NCI-H146 (cell line): ENCODE results near the gene MTA3.
A peak's percentile ranks its signal among the peaks of the same experiment; 100 is the strongest.
"Not testable (repeated sequence)": the region's sequence is repeated elsewhere in the genome, so short reads cannot be mapped to it uniquely, and the experiment has no call there.

Experiments
- DNase-seq: peaks from one replicate; lab custom pipeline; 2025; lab: John Stamatoyannopoulos, UW

The MTA3 gene

GRCh38 chr2:42568401-42569115 is at the start of gene MTA3:
TSS of gene MTA3 (plus strand) at chr2:42568632. CDS start at chr2:42568746, 114 bp downstream.
- DNase-seq: peak; percentile 72

GRCh38 chr2:42519624-42520023 is 48.8 kb upstream of the MTA3 start:
- no peak for DNase-seq

- no peak for DNase-seq
Observed at GRCh38 chr2:42522035-42522434, 46.4 kb upstream of the MTA3 start.

- no peak for DNase-seq
Observed at GRCh38 chr2:42523341-42523740, 45.1 kb upstream of the MTA3 start.

- DNase-seq: no peak
Observed at GRCh38 chr2:42532397-42532796, 36.0 kb upstream of the MTA3 start.

- no peak for DNase-seq
Observed at GRCh38 chr2:42537493-42537892, 30.9 kb upstream of the MTA3 start.

- no peak for DNase-seq
Observed at GRCh38 chr2:42542871-42543270, 25.6 kb upstream of the MTA3 start.

- DNase-seq: no peak
Observed at GRCh38 chr2:42545023-42545721, 23.3 kb upstream of the MTA3 start.

- peak; percentile 53 for DNase-seq
Observed at GRCh38 chr2:42545841-42546390, 22.5 kb upstream of the MTA3 start.

GRCh38 chr2:42547014-42547413 is 21.4 kb upstream of the MTA3 start:
- no peak for DNase-seq

GRCh38 chr2:42547446-42548295 is 20.8 kb upstream of the MTA3 start:
- no peak for DNase-seq

- no peak for DNase-seq
Observed at GRCh38 chr2:42550870-42551269, 17.6 kb upstream of the MTA3 start.

GRCh38 chr2:42554392-42554791 is 14.0 kb upstream of the MTA3 start:
- no peak for DNase-seq

GRCh38 chr2:42556315-42556890 is 12.0 kb upstream of the MTA3 start:
- DNase-seq: no peak

GRCh38 chr2:42557306-42557705 is 11.1 kb upstream of the MTA3 start:
- DNase-seq: no peak

- peak; percentile 3 for DNase-seq
Observed at GRCh38 chr2:42558827-42559226, 9.6 kb upstream of the MTA3 start.

- DNase-seq: not testable (repeated sequence)
Observed at GRCh38 chr2:42560133-42560532, 8.3 kb upstream of the MTA3 start.

GRCh38 chr2:42560899-42561298 is 7.5 kb upstream of the MTA3 start:
- DNase-seq: no peak

- peak; percentile 8 for DNase-seq
Observed at GRCh38 chr2:42562474-42563144, 5.8 kb upstream of the MTA3 start.

GRCh38 chr2:42566025-42566424 is 2.4 kb upstream of the MTA3 start:
- DNase-seq: no peak

GRCh38 chr2:42566837-42567321 is 1.6 kb upstream of the MTA3 start:
- DNase-seq: no peak
